NB4 (cell line): Measurements from ENCODE around the gene CDH4.

Experiments used
- CTCF ChIP-seq: IDR thresholded peaks from one replicate; pipeline ENCODE4 v1.5.1; 2012; ENCODE audit warnings: low read depth, low read length
- MAX ChIP-seq: IDR thresholded peaks from 2 replicates; pipeline ENCODE4 v1.6.1; 2011; ENCODE audit warnings: low read depth, low read length

DNA sequence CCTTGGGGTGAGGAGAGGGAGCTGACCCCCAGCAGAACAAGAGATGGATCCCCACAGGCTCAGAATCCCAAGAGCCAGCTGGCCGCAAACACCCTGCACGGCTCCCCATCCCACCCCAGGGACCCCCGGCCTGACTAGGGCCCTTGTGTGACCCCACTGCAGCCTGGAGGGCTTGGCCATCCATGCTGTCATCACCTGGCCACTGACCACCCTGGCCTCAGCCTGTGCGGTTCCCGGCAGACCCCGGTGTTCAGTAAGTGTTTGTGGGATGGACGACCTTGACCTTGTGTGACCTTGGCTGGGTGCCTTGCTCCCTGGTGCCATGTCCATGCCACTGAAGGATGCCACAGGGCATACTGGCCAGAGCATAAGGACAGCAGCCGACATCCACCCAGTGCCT, 485.3 kb downstream of the CDH4 start:
- TF ChIP-seq CTCF (no peak), MAX (no peak)
